HEK293T (cell line): Measurements from ENCODE around the gene HMGXB3.

Experiments used
- CTCF ChIA-PET: fragments of 350-600 bp; formaldehyde crosslinking; extraction: SDS; loops from one replicate; lab custom pipeline; 2021; ENCODE audit warnings: antibody characterized with exemption, inconsistent platforms; lab: Yijun Ruan, JAX
- POLR2A ChIA-PET: fragments of 350-600 bp; formaldehyde crosslinking; extraction: SDS; loops from one replicate; lab custom pipeline; 2020; ENCODE audit warnings: antibody characterized with exemption, inconsistent platforms; lab: Yijun Ruan, JAX
- DNase-seq: peaks from one replicate; pipeline ENCODE4 v3.0.0; 2012; ENCODE audit warnings: mixed read lengths; ENCODE audit errors: extremely low spot score
- ARNT ChIP-seq: fragments of 450-650 bp; IDR thresholded peaks from 2 replicates; pipeline ENCODE4 v1.6.1; 2017; ENCODE audit warnings: mild to moderate bottlenecking
- BHLHE40 ChIP-seq: fragments of 450-650 bp; IDR thresholded peaks from 2 replicates; pipeline ENCODE4 v1.6.1; 2016; ENCODE audit warnings: mild to moderate bottlenecking, moderate library complexity, borderline replicate concordance
- CTBP1 ChIP-seq: fragments of 450-650 bp; IDR thresholded peaks from 2 replicates; pipeline ENCODE4 v1.6.1; 2016; ENCODE audit warnings: borderline replicate concordance
- ELF4 ChIP-seq: fragments of 450-650 bp; IDR thresholded peaks from 2 replicates; pipeline ENCODE4 v1.6.1; 2017; ENCODE audit warnings: antibody characterized with exemption
- FOXA1 ChIP-seq: fragments of 450-650 bp; IDR thresholded peaks from 2 replicates; pipeline ENCODE4 v1.6.1; 2016; ENCODE audit warnings: mild to moderate bottlenecking
- FOXK2 ChIP-seq: fragments of 450-650 bp; IDR thresholded peaks from 2 replicates; pipeline ENCODE4 v1.6.1; 2016; ENCODE audit warnings: mild to moderate bottlenecking
- FOXM1 ChIP-seq: fragments of 450-650 bp; IDR thresholded peaks from 2 replicates; pipeline ENCODE4 v1.6.1; 2017; ENCODE audit warnings: mild to moderate bottlenecking, borderline replicate concordance
- HDGF ChIP-seq: fragments of 450-650 bp; IDR thresholded peaks from 2 replicates; pipeline ENCODE4 v1.6.1; 2017; ENCODE audit warnings: antibody characterized with exemption, borderline replicate concordance
- L3MBTL2 ChIP-seq: fragments of 450-650 bp; conservative IDR thresholded peaks from 2 replicates; pipeline ENCODE4 v1.6.1; 2016; ENCODE audit warnings: mild to moderate bottlenecking
- LEF1 ChIP-seq: fragments of 450-650 bp; IDR thresholded peaks from 2 replicates; pipeline ENCODE4 v1.6.1; 2017; ENCODE audit warnings: mild to moderate bottlenecking, borderline replicate concordance
- NFRKB ChIP-seq: fragments of 450-650 bp; IDR thresholded peaks from 2 replicates; pipeline ENCODE4 v1.6.1; 2016; ENCODE audit warnings: mild to moderate bottlenecking, moderate library complexity
- SP1 ChIP-seq: fragments of 450-650 bp; IDR thresholded peaks from 2 replicates; pipeline ENCODE4 v1.6.1; 2017
- SUZ12 ChIP-seq: fragments of 450-650 bp; IDR thresholded peaks from 2 replicates; pipeline ENCODE4 v1.6.1; 2016; ENCODE audit warnings: mild to moderate bottlenecking
- TARDBP ChIP-seq: fragments of 450-650 bp; IDR thresholded peaks from 2 replicates; pipeline ENCODE4 v1.6.1; 2016
- ZNF384 ChIP-seq: fragments of 450-650 bp; IDR thresholded peaks from 2 replicates; pipeline ENCODE4 v1.6.1; 2016
- TF ChIP-seq, protein P1 (sequence below): fragments of 450-650 bp; IDR thresholded peaks from 2 replicates; pipeline ENCODE4 v1.6.1; 2016

Gene HMGXB3

DNA sequence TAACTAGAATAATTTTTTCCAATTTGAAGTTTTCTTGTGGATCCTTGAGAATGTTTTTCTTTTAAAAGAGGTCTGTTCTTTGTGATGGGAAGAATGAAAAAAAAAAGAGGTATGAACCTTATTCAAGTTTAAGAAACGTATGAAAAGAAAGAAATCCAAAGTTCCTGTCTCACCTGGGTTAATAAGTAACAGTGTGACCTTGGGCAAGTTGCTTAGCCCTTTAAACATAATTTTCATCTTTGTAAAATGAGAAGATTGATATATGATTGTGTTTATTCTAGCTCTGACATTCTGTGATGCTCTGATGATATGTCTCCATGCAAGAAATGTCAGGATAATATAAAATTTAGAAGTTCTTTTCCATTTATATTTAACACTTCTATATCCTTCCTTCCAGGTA, 20.6 kb upstream of the HMGXB3 start:
- ChIA-PET POLR2A (no interaction called here), CTCF (interaction anchor here (1.3 kb wide), 1 partner anchor 18 kb away, joined by 7 read pairs; no protein-coding TSS in a partner anchor)
- no peak for DNase-seq
- TF ChIP-seq SUZ12 (no peak), FOXK2 (no peak), ARNT (no peak), ELF4 (no peak), HDGF (no peak), NFRKB (no peak), LEF1 (no peak)
- TF ChIP-seq, protein P1, sequence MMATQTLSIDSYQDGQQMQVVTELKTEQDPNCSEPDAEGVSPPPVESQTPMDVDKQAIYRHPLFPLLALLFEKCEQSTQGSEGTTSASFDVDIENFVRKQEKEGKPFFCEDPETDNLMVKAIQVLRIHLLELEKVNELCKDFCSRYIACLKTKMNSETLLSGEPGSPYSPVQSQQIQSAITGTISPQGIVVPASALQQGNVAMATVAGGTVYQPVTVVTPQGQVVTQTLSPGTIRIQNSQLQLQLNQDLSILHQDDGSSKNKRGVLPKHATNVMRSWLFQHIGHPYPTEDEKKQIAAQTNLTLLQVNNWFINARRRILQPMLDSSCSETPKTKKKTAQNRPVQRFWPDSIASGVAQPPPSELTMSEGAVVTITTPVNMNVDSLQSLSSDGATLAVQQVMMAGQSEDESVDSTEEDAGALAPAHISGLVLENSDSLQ = no peak

DNA sequence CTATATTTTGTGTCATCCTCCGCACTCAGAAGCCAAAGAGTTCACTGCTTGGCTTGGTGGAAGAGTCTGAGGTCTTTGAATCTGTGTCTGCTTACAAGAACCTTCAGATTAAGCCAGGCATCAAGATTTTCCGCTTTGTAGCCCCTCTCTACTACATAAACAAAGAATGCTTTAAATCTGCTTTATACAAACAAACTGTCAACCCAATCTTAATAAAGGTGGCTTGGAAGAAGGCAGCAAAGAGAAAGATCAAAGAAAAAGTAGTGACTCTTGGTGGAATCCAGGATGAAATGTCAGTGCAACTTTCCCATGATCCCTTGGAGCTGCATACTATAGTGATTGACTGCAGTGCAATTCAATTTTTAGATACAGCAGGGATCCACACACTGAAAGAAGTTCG, 19.3 kb upstream of the HMGXB3 start:
- POLR2A ChIA-PET = no interaction called here
- TF ChIP-seq SUZ12 (no peak), FOXK2 (no peak), ELF4 (no peak), SP1 (no peak), FOXM1 (no peak), HDGF (no peak), LEF1 (no peak), CTBP1 (no peak), BHLHE40 (no peak), ZNF384 (no peak), TARDBP (no peak), FOXA1 (no peak), NFRKB (no peak), L3MBTL2 (no peak), ARNT (no peak)
- TF ChIP-seq, protein P1 = no peak
- no peak for DNase-seq
- CTCF ChIA-PET = interaction anchor here (0.6 to 2.4 kb wide), 4 partner anchors 9 to 128 kb away, joined by 3 to 8 read pairs (median 8); no protein-coding TSS in a partner anchor

DNA sequence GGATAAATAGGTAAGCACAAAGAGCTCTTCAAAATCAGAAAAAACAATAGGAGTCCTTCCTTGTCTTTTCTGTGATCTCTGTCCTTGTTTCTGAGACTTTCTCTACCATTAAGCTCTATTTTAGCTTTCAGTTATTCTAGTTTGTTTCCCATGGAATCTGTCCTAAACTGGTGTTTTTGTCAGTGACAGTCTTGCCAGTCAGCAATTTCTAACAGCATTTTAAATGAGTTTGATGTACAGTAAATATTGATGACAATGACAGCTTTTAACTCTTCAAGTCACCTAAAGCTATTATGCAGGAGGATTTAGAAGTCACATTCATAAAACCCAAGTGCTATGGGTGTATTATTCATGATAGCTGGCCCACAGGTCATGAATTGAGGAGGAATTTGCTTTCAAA, 18.0 kb upstream of the HMGXB3 start:
- POLR2A ChIA-PET = no interaction called here
- CTCF ChIA-PET = interaction anchor here (2.4 kb wide), 1 partner anchor 8 kb away, joined by 8 read pairs; no protein-coding TSS in a partner anchor
- DNase-seq = no peak
- TF ChIP-seq ELF4 = no peak
- no peak for TF ChIP-seq L3MBTL2
- TF ChIP-seq, protein P1 = no peak
- no peak for TF ChIP-seq BHLHE40
- TF ChIP-seq SUZ12 = no peak

DNA sequence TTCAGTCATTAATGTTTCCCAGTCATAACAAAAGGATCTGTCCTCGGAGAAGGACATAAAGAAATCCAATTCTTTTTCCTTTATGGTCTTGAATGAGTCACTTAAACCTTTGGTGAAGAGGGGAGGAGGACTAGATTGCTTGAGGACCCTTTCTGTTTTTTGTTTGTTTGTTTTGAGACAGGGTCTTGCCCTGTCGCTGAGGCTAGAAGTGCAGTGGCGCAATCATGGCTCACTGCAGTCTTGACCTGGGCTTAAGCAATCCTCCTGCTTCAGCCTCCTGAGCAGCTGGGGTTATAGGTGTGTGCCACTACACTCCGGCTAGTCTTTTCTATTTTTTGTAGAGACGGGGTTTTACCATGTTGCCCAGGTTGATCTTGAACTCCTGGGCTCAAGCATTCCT, 12.4 kb upstream of the HMGXB3 start:
- no peak for DNase-seq
- no peak for TF ChIP-seq FOXM1
- no peak for TF ChIP-seq NFRKB
- no peak for TF ChIP-seq TARDBP
- no peak for TF ChIP-seq ZNF384
- TF ChIP-seq CTBP1 = no peak
- no peak for TF ChIP-seq ELF4
- no peak for TF ChIP-seq SUZ12
- TF ChIP-seq HDGF = no peak
- TF ChIP-seq FOXA1 = no peak
- TF ChIP-seq L3MBTL2 = no peak
- TF ChIP-seq LEF1 = no peak
- no peak for TF ChIP-seq ARNT
- TF ChIP-seq, protein P1 = no peak
- TF ChIP-seq BHLHE40 = no peak
- TF ChIP-seq FOXK2 = no peak
- ChIA-PET POLR2A (no interaction called here), CTCF (no interaction called here)

DNA sequence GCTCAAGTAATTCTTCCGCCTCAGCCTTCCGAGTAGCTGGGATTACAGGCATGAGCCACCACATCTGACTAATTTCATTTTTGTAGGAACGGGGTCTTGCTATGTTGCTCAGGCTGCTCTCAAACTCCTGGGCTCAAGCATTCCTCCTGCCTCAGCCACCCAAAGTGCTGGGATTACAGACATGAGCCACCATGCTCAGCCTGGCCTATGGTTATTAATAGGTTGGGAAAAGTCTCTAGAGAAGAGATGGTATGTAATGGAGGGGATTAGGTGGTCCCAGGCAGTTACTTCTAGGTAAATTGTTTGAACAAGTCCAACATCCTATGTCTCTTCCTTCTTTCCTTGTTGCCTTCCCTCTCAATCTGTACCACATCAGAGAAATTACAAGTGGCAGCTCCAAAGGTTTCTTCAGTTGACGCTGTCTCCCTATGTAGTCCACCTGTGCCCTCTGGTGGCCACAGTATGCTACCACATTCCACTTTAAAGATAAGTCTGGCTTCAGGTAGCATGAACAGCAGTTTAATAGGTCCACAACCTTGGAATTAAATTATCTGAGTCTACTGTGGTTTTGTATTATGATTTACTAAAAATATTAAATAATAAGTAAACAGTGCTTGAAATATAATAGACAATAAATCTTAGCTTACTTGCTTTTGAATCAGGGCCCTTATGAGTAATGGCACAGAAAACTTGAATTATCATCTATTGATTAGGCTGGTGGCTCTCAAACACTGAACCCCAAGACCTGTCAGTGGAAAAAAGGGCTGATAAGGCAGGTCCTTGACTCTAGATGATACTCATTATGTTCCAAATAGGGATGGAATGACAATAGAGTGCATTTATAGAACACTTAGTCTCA, 9.8 kb upstream of the HMGXB3 start:
- TF ChIP-seq CTBP1 = no peak
- TF ChIP-seq FOXM1 = no peak
- TF ChIP-seq L3MBTL2 = no peak
- no peak for TF ChIP-seq ZNF384
- no peak for TF ChIP-seq FOXA1
- no peak for TF ChIP-seq SP1
- DNase-seq = peak; percentile 69
- ChIA-PET CTCF (interaction anchor here (0.6 to 4.0 kb wide), 21 partner anchors 9 to 354 kb away, joined by 3 to 39 read pairs (median 6); partner anchors contain the start of gene SLC26A2), POLR2A (interaction anchor here (0.5 to 1.2 kb wide), 3 partner anchors 10 to 157 kb away, joined by 3 to 6 read pairs (median 5); partner anchors contain the start of genes HMGXB3, SLC26A2 and TIGD6)

DNA sequence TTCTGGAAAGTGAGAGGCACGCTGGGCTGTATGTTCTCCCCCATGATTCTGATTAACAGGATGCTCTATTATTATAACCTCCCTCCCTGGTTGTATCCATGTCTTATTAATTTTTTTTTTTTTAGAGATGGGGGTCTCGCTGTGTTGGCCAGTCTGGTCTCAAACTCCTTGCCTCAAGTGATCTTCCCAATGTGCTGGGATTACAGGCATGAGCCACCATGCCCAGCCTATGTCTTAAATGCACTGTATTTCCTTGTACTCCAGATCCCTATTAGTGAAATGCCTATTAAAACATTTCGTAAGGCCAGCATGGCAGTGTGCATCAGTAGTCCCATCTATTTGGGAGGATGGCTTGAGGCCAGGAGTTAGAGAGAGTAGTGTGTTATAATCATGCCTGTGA, 7.1 kb upstream of the HMGXB3 start:
- ChIA-PET POLR2A (no interaction called here), CTCF (interaction anchor here (0.9 to 4.0 kb wide), 2 partner anchors 31 to 160 kb away, joined by 3 to 39 read pairs; no protein-coding TSS in a partner anchor)
- DNase-seq = no peak
- TF ChIP-seq BHLHE40 (no peak), NFRKB (no peak), HDGF (no peak), FOXM1 (no peak), ELF4 (no peak), ARNT (no peak), SUZ12 (no peak), TARDBP (no peak)
- TF ChIP-seq, protein P1 = no peak
